DOHH2 (cell line): ENCODE results near the gene DXO.
"Not testable (repeated sequence)": the region's sequence is repeated elsewhere in the genome, so short reads cannot be mapped to it uniquely, and the experiment has no call there.

ENCODE experiments used
- H3F3A ChIP-seq: fragments of 200-600 bp; sonication (generic), shearing (Covaris generic); 2 replicates; pipeline ENCODE4 v1.6.0; 2016; ENCODE audit warnings: antibody characterized with exemption, mild to moderate bottlenecking; ENCODE audit not compliant: control insufficient read depth, insufficient read depth
- H3K27ac ChIP-seq: fragments of 200-600 bp; sonication (generic); 2 replicates; pipeline ENCODE4 v1.5.1; 2014; ENCODE audit warnings: low read depth, mild to moderate bottlenecking, low read length, moderate library complexity
- H3K27me3 ChIP-seq: fragments of 200-600 bp; sonication (generic); 2 replicates; pipeline ENCODE4 v1.6.1; 2014; ENCODE audit warnings: mild to moderate bottlenecking, low read length, mixed read lengths; ENCODE audit not compliant: control insufficient read depth
- H3K36me3 ChIP-seq: fragments of 200-600 bp; sonication (generic); 2 replicates; pipeline ENCODE4 v1.6.1; 2014; ENCODE audit warnings: mild to moderate bottlenecking, low read length, moderate library complexity, mixed read lengths; ENCODE audit not compliant: control insufficient read depth
- H3K4me1 ChIP-seq: fragments of 200-600 bp; sonication (generic); 2 replicates; pipeline ENCODE4 v1.6.1; 2014; ENCODE audit warnings: mild to moderate bottlenecking, low read length, mixed read lengths; ENCODE audit not compliant: control insufficient read depth
- H3K4me2 ChIP-seq: fragments of 200-600 bp; sonication (generic); 2 replicates; pipeline ENCODE4 v1.6.0; 2014; ENCODE audit warnings: mild to moderate bottlenecking, low read length, moderate library complexity
- H3K4me3 ChIP-seq: fragments of 200-600 bp; sonication (generic); 2 replicates; pipeline ENCODE4 v1.5.1; 2014; ENCODE audit warnings: mild to moderate bottlenecking, low read length, mixed read lengths
- H3K79me2 ChIP-seq: fragments of 200-600 bp; sonication (generic); 2 replicates; pipeline ENCODE4 v1.6.1; 2014; ENCODE audit warnings: mild to moderate bottlenecking, low read length, mixed read lengths; ENCODE audit not compliant: control insufficient read depth
- H3K9me2 ChIP-seq: fragments of 200-600 bp; sonication (generic); replicated peaks from 2 replicates; pipeline ENCODE4 v1.6.1; 2014; ENCODE audit warnings: mild to moderate bottlenecking, low read length, mixed read lengths; ENCODE audit not compliant: control insufficient read depth
- H3K9me3 ChIP-seq: fragments of 200-600 bp; sonication (generic); 2 replicates; pipeline ENCODE4 v1.6.1; 2014; ENCODE audit warnings: antibody characterized with exemption, low read length, mixed read lengths; ENCODE audit not compliant: control insufficient read depth, insufficient read depth
- H4K20me1 ChIP-seq: fragments of 200-600 bp; sonication (generic); 2 replicates; pipeline ENCODE4 v1.6.0; 2014; ENCODE audit warnings: low read depth, mild to moderate bottlenecking, antibody characterized with exemption, low read length, moderate library complexity; ENCODE audit not compliant: control insufficient read depth, insufficient read depth
- EZH2phosphoT487 ChIP-seq: fragments of 200-600 bp; sonication (generic); IDR thresholded peaks from 2 replicates; pipeline ENCODE4 v1.6.1; 2017; ENCODE audit warnings: borderline replicate concordance, mild to moderate bottlenecking, antibody characterized with exemption, low read length, moderate library complexity, mixed read lengths
- TF ChIP-seq, protein P1 (sequence below): fragments of 200-600 bp; sonication (generic); IDR thresholded peaks from one replicate; pipeline ENCODE4 v1.5.1; 2014; ENCODE audit warnings: antibody characterized with exemption, mild to moderate bottlenecking, low read depth, low read length; ENCODE audit not compliant: poor library complexity, severe bottlenecking

The DXO gene

DNA sequence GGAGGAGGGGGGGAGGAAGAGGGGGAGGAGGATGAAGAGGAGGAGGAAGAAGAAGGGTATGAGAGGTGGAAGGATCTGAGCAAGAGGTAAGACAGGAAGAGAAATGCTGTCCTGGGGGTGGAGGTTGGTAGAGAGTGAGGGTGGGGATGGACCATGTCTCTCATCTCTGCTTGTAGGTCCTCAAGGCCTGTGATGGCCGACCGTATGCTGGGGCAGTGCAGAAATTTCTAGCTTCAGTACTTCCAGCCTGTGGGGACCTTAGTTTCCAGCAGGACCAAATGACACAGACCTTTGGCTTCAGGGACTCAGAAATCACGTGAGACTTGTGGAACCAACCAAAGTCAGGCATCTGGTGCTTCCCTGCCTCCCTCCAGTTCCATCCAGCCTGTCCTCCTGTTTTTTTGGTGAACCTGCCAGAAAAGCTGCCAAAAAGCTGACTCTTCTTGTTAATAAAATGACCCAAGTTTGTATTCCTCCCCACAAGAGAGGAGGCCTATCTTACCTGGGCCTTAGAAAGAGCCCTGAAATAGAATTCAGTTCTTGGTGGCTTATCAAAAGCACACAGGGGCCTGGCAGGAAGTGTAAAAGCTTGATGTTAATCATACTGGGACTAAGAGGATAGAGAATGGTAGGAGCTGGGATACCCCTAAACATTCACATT, 7.4 kb upstream of the DXO start:
- Histone ChIP-seq H3K27me3 (no peaks in the 10 kb centered on the region), H4K20me1 (no peaks in the 10 kb centered on the region), H3K79me2 (no peaks in the 10 kb centered on the region), H3K9me2 (no peaks in the 10 kb centered on the region), H3K36me3 (no peaks in the 10 kb centered on the region), H3K4me3 (no peak overlapping the region), H3K27ac (no peak overlapping the region), H3K4me2 (no peak overlapping the region), H3K9me3 (no peaks in the 10 kb centered on the region), H3K4me1 (peaks cover 7% of the 10 kb centered on the region), H3F3A (0 out of 2 replicates have a peak, but pooled peaks cover 3% of the 10 kb centered on the region)
- TF ChIP-seq, protein P1, sequence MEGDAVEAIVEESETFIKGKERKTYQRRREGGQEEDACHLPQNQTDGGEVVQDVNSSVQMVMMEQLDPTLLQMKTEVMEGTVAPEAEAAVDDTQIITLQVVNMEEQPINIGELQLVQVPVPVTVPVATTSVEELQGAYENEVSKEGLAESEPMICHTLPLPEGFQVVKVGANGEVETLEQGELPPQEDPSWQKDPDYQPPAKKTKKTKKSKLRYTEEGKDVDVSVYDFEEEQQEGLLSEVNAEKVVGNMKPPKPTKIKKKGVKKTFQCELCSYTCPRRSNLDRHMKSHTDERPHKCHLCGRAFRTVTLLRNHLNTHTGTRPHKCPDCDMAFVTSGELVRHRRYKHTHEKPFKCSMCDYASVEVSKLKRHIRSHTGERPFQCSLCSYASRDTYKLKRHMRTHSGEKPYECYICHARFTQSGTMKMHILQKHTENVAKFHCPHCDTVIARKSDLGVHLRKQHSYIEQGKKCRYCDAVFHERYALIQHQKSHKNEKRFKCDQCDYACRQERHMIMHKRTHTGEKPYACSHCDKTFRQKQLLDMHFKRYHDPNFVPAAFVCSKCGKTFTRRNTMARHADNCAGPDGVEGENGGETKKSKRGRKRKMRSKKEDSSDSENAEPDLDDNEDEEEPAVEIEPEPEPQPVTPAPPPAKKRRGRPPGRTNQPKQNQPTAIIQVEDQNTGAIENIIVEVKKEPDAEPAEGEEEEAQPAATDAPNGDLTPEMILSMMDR: no peak
- no peak for TF ChIP-seq EZH2phosphoT487

DNA sequence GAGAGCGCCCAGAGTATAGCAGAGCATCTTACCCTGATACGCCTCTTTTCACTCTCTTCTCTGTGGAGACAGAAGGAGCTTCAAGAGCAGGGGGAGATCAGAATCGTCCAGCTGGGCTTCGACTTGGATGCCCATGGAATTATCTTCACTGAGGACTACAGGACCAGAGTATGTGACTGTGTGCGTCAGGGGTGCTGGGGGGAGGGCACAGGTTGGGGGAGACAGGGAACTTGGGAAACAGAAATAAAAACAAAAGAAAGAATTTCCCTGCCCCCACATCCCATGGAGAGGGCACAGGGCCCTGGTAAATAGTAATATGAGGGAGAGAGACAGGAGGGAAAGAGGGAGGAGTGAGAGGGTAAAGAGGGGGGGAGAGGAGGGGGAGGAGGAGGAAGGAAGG, 6.9 kb upstream of the DXO start:
- H3K9me2 ChIP-seq: no peaks in the 10 kb centered on the region
- peaks cover 7% of the 10 kb centered on the region for H3K4me1 ChIP-seq
- H3K27me3 ChIP-seq: no peaks in the 10 kb centered on the region
- no peak overlapping the region for H3K4me2 ChIP-seq
- H3K79me2 ChIP-seq: peaks cover 4% of the 10 kb centered on the region
- H3K4me3 ChIP-seq: no peak overlapping the region
- H4K20me1 ChIP-seq: no peaks in the 10 kb centered on the region
- TF ChIP-seq EZH2phosphoT487: no peak
- TF ChIP-seq, protein P1: no peak
- no peak overlapping the region for H3K27ac ChIP-seq
- H3F3A ChIP-seq: 0 out of 2 replicates have a peak, but pooled peaks cover 3% of the 10 kb centered on the region
- no peaks in the 10 kb centered on the region for H3K36me3 ChIP-seq
- H3K9me3 ChIP-seq: no peaks in the 10 kb centered on the region

DNA sequence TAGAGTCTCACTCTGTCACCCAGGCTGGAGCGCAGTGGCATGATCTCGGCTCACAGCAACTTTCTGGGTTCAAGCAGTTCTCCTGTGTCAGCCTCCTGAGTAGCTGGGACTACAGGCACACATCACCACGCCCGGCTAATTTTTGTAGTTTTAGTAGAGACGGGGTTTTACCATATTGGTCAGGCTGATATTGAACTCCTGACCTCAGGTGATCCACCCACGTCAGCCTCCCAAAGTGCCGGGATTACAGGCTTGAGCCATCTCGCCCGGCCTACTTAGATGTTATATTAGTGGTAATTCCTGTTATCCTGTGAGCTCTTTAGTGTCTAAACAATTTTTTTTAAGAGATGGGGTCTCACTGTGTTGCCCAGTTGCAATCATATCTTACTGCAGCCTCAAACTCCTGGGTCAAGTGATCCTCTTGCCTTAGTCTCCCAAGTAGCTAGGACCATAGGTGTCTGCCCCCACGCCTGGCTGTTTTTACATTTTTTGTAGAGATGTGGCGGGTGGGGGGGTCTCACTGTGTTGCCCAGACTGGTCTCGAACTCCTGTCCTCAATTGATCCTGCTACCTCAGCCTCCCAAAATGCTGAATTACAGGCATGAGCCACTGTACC, 6.0 kb upstream of the DXO start:
- Histone ChIP-seq H4K20me1 (no peaks in the 10 kb centered on the region), H3K79me2 (peaks cover 13% of the 10 kb centered on the region), H3K4me1 (peaks cover 16% of the 10 kb centered on the region), H3K27ac (no peak overlapping the region), H3K9me2 (no peaks in the 10 kb centered on the region), H3K9me3 (no peaks in the 10 kb centered on the region), H3F3A (peaks cover 3% of the 10 kb centered on the region; the same call in 1 of the 2 replicates), H3K36me3 (no peaks in the 10 kb centered on the region), H3K27me3 (no peaks in the 10 kb centered on the region), H3K4me2 (no peak overlapping the region), H3K4me3 (no peak overlapping the region)
- no peak for TF ChIP-seq EZH2phosphoT487
- TF ChIP-seq, protein P1: no peak

DNA sequence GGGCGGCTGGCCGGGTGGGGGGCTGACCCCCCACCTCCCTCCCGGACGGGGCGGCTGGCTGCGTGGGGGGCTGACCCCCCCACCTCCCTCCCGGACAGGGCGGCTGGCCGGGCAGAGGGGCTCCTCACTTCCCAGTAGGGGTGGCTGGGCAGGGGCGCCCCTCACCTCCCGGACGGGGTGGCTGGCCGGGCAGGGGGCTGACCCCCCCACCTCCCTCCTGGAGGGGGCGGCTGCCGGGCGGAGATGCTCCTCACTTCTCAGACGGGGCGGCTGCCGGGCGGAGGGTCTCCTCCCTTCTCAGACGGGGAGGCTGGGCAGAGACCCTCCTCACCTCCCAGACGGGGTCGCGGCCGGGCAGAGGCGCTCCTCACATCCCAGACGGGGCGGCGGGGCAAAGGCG, 4.1 kb upstream of the DXO start:
- H3K9me3 ChIP-seq, H3K9me2 ChIP-seq, H3K4me3 ChIP-seq, H3K27me3 ChIP-seq, H3K36me3 ChIP-seq, H3K4me2 ChIP-seq, H4K20me1 ChIP-seq, H3F3A ChIP-seq, H3K27ac ChIP-seq: not testable (repeated sequence)
- H3K79me2 ChIP-seq: peaks cover 25% of the 10 kb centered on the region
- peaks cover 24% of the 10 kb centered on the region for H3K4me1 ChIP-seq
